GM12878 (cell line): ENCODE results near the gene GNB2. TPM values are rescaled to one million over a fixed set of nuclear protein-coding genes. Genes with fewer than 3 reads are reported as not detected.

ENCODE experiments used
- CEBPZ ChIP-seq: fragments of 150-350 bp; IDR thresholded peaks from 2 replicates; pipeline ENCODE4 v1.6.1; 2016; ENCODE audit warnings: low read depth, low read length
- ETV6 ChIP-seq, 2 experiments: fragments of 450-650 bp in 1 of 2; IDR thresholded peaks in 1 of 2; conservative IDR thresholded peaks in 1 of 2; 2 replicates each; pipeline ENCODE4 v1.6.1; 2014; ENCODE audit warnings: antibody characterized with exemption in 1 of 2, borderline replicate concordance in 1 of 2, low read depth in 1 of 2, mild to moderate bottlenecking in 1 of 2, moderate library complexity in 1 of 2
- HDAC6 ChIP-seq: fragments of 200-600 bp; sonication (generic); IDR thresholded peaks from one replicate; pipeline ENCODE4 v1.8.0; 2017; ENCODE audit warnings: antibody characterized with exemption; ENCODE audit not compliant: unreplicated experiment
- IRF3 ChIP-seq: fragments of 450-650 bp; IDR thresholded peaks from 2 replicates; pipeline ENCODE4 v1.6.1; 2014; ENCODE audit warnings: mild to moderate bottlenecking
- KAT2A ChIP-seq: conservative IDR thresholded peaks from 2 replicates; pipeline ENCODE4 v1.6.1; 2011; ENCODE audit warnings: low read depth, low read length; ENCODE audit not compliant: control insufficient read depth
- MLLT1 ChIP-seq: fragments of 450-650 bp; IDR thresholded peaks from 2 replicates; pipeline ENCODE4 v1.6.1; 2016; ENCODE audit warnings: mild to moderate bottlenecking
- MTA2 ChIP-seq: fragments of 450-650 bp; IDR thresholded peaks from 2 replicates; pipeline ENCODE4 v1.6.1; 2016; ENCODE audit warnings: low read depth, mild to moderate bottlenecking, moderate library complexity
- NR2C1 ChIP-seq: fragments of 450-650 bp; IDR thresholded peaks from 2 replicates; pipeline ENCODE4 v1.6.1; 2017; ENCODE audit warnings: antibody characterized with exemption, mild to moderate bottlenecking, moderate library complexity
- PKNOX1 ChIP-seq: fragments of 450-650 bp; IDR thresholded peaks from 2 replicates; pipeline ENCODE4 v1.6.1; 2016; ENCODE audit warnings: mild to moderate bottlenecking
- SMARCA5 ChIP-seq: fragments of 450-650 bp; IDR thresholded peaks from 2 replicates; pipeline ENCODE4 v1.6.1; 2017; ENCODE audit warnings: mild to moderate bottlenecking
- WRNIP1 ChIP-seq: IDR thresholded peaks from 2 replicates; pipeline ENCODE4 v1.6.1; 2011; ENCODE audit warnings: low read depth, low read length, improper control_type of control experiment, borderline replicate concordance
- ZBED1 ChIP-seq: IDR thresholded peaks from 2 replicates; pipeline ENCODE4 v1.6.1; 2016; ENCODE audit warnings: borderline replicate concordance
- ZBTB40 ChIP-seq: fragments of 450-650 bp; IDR thresholded peaks from 2 replicates; pipeline ENCODE4 v1.6.1; 2016; ENCODE audit warnings: mild to moderate bottlenecking, moderate library complexity, borderline replicate concordance
- polyA plus RNA-seq, 11 experiments: library from polyadenylated mRNA; depleted of rRNA in 4 of 11; unstranded in 6 of 11; stranded (reverse) in 5 of 11; fragments of >200 nt; fragmentation: Nextera tagmentation in 4 of 11; fragmentation: Illumina TruSeq in 1 of 11; extraction: Ambion mirVana in 4 of 11; extraction: Trizol in 1 of 11; gene quantifications; 1 replicate in 1 of 11; 2 replicates in 10 of 11; pipeline versions ENCODE4 v1.2.1 to v1.2.3, GENCODE V29; 2011 to 2016; ENCODE audit warnings: inconsistent platforms in 2 of 11, missing spikeins in 2 of 11, low read depth in 1 of 11
- total RNA-seq, 4 experiments: library from RNA; depleted of rRNA in 3 of 4; stranded (reverse); fragments of >200 nt in 3 of 4; fragmentation: Illumina TruSeq in 1 of 4; extraction: Trizol in 1 of 4; gene quantifications; 2 replicates each; pipeline versions ENCODE4 v1.2.1 to v1.2.3, GENCODE V29; 2013 to 2021

GNB2 gene
- total and polyA plus RNA-seq, 10 of the 15 experiments (the other 5 are each of a cell fraction or from before 2014, with no cell fraction given) = 0.35 to 175 (median 59.7) TPM

- no peak for TF ChIP-seq WRNIP1
- no peak for TF ChIP-seq KAT2A
- no peak for TF ChIP-seq ZBED1
- TF ChIP-seq SMARCA5 = no peak
- no peak for TF ChIP-seq ZBTB40
- peak; percentile 73 to 97; a peak in 2 of 4 replicates for TF ChIP-seq ETV6 (conservative IDR thresholded peaks at IDR 0.05 in 1 of 2, IDR thresholded peaks at IDR 0.05 in 1 of 2; ENCODE audit: borderline replicate concordance in 1 of 2, low read depth in 1 of 2)
- no peak for TF ChIP-seq MTA2
- TF ChIP-seq HDAC6 = no peak
- no peak for TF ChIP-seq MLLT1
- 0 out of 2 replicates have a peak, but pooled peaks have one; percentile 4 for TF ChIP-seq NR2C1
- TF ChIP-seq CEBPZ = no peak
- TF ChIP-seq PKNOX1 = no peak
- no peak for TF ChIP-seq IRF3
Measured at GRCh38 chr7:100675581-100676350, 2.2 kb downstream of the GNB2 start (continued).
